Central memory CD4-positive, alpha-beta T cell (primary cell): ENCODE measurements around the gene FOXD2.
"Not testable (repeated sequence)": the region's sequence is repeated elsewhere in the genome, so short reads cannot be mapped to it uniquely, and the experiment has no call there.

Experiments
- DNase-seq: peaks from one replicate; pipeline ENCODE4 v3.0.0; 2022

The FOXD2 gene

GRCh38 chr1:47440599-47441081 lies 2.8 kb downstream of the FOXD2 start:
- no peak for DNase-seq

- DNase-seq = no peak
Observed at GRCh38 chr1:47441450-47442106, 3.7 kb downstream of the FOXD2 start.

- no peak for DNase-seq
Observed at GRCh38 chr1:47442202-47442601, 4.4 kb downstream of the FOXD2 start.

DNA sequence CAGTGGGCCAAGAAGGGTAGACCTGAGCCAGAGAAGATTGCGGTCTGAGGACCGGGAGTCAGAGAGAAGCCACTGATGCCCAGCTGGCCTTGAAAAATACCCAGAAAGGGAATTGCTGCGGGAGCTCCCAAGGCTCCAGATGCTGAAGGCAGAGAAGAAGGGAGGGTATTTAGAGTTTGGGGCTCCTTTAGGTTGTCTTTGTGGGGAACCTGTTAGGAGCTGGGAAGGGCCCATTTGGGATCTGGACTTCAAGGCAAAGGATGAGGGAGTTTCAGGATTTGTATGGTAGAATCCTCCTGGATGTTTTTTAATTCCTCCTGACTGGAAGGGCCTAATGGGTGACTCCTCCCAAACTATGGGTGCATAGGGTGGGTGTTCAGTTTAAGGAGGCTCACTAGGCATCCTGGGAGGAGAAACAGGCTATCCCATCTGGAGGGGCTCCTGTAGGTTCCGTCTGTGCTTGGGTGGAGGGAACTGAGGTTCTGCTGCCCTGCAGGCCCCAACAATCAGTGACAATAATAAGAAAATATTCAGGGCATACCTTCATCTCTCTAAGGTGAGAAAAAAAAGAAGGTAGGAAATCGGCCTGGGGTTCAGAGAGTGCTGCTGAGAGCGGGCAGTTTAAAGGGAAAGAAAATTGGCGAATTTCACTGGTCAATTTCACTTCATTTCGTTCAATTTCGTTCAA lies 5.1 kb downstream of the FOXD2 start:
- DNase-seq = no peak

GRCh38 chr1:47443530-47444296 lies 5.9 kb downstream of the FOXD2 start:
- no peak for DNase-seq

DNA sequence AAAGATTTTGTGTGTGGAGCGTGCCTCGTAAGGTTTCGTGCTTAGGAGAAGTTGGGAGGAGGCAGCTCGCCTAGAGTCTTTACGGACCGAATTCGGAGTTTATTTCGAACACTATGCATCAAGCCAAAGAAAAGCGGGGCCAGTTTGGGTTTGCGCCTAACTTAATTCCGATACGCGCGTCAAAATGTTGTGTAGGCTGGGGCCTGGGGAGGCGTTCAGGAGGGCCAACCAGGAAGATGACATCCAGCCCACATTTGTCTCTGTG lies 6.4 kb downstream of the FOXD2 start:
- no peak for DNase-seq

DNA sequence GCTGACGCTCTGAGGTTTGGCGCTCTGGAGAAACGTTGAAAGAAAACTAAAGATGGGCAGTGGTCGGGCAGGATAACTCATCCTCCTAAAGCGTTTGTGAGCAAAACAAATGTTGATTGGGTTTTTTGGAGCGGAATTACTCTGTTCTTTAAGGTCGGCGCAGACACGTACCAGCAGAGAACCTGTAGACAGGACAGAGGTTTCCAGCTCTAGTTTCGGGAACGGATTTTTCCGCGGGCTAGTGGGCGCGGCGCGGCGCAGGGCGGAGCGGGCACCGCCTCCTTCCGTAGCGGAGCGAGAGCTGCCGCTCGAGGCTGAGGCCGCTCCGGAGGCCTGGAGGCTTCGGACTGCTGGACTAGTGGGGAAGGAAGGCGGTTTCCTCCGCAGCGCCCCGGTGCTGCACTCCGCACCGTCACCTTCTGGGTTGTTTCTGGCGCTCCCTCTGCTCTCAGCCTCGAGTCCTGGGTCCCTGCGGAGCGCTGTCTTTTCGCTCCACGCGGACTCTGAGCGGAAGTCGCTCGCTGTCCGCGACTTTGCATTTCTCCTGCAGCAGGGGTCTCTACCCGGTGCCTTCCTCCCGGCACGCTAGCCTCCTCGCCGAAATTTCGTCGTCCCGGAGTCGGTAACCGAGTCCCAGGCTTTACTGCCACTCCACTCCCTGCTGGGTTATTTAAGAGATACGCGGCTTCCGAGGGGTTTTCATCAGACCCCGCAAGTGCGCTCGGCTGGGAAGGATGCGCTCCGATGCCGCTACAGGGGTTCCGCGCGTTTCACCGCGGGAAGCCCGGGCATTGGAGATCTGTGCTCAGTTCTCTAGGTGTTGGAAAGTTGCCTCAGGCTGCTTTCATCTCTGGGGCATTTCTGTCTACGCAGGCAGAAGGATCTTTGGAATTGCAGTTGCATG lies 7.0 kb downstream of the FOXD2 start:
- DNase-seq = no peak

DNA sequence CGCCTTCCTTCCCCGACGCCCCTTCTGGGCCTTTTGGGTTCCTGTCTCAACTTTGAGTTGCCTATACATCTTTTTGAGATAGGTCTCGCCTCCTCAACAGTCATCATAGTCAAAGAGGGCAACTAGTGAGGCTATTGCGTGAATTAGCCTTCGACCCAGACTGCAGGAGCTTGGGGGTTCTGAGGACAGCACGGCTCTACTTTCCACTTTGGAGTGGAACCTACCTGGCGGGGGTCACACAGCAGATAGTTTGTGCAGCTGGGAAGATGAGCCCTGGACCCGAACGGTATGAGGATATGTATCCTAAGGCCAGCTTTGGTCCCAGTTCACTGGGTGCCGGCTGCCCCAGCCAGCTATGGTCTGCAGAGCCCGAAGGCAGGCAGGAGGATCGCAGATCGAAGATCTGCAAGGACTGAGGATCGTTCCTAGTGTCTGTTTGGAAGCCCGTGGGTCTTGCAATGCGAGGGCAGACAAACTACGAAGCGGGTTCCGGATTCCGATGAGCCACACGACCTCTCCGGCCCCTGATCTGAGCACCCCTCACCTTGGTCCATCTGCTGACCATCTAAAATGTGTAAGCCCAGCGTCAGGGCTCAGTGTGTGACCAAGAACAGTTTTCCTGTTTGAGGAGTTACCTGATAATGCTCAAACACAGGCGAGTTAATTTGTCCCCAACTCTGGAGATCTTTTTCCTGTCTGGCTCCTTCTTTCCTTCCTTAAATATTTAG lies 8.1 kb downstream of the FOXD2 start:
- DNase-seq = no peak

- DNase-seq = no peak
Observed at GRCh38 chr1:47448462-47449222, 10.8 kb downstream of the FOXD2 start.

GRCh38 chr1:47449822-47450552 lies 12.1 kb downstream of the FOXD2 start:
- DNase-seq = no peak

- no peak for DNase-seq
Observed at GRCh38 chr1:47450606-47451005, 12.8 kb downstream of the FOXD2 start.

DNA sequence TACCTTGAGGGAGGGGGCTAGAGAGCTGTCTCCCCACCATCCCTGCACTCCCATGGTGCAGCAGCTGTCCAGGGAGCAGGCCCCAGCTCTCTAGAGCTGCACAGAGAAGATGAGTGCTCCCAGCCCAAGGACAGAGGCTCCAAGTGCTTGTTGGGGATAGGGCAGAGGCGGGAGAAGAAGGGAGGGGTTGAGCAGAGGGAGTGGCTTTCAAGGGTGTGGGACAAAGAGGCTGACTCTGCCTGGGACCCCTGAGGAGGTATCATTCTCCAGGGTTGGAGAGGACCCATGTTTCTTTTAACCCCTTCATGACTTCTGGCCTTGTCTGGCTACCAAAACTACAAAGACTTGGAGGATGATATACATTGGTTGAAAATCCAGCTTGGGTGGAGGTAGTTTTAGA lies 14.6 kb downstream of the FOXD2 start:
- no peak for DNase-seq

- DNase-seq = not testable (repeated sequence)
Observed at GRCh38 chr1:47453910-47454309, 16.1 kb downstream of the FOXD2 start.

GRCh38 chr1:47456250-47456649 lies 18.4 kb downstream of the FOXD2 start:
- DNase-seq = no peak

- DNase-seq = not testable (repeated sequence)
Observed at GRCh38 chr1:47457547-47457946, 19.7 kb downstream of the FOXD2 start.

DNA sequence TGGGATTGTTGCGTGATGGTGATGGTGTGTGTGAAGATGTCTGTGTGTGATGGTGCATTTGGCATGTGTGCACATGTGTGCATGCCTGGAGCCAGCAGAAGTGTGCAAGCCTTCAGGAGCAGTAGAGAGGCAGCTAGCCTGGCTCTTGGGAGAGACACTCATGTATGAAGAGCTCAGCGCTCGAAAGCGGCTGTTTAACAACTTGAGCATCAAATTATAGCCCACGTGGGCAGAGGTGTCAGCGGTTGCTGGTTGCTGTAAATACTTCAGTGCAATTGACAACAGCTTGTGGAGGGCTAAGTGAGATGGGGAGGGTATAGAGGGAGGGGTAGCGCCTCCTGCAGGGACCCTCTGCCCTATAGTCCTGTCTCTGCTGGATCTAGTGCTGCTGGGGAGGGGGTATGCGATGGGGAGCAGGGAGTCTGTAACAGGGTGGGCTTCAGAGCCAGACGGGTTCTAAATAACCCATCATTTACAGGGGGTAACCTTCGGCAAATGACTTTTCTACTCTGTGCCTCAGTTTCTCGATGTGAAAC lies 21.5 kb downstream of the FOXD2 start:
- DNase-seq = no peak

DNA sequence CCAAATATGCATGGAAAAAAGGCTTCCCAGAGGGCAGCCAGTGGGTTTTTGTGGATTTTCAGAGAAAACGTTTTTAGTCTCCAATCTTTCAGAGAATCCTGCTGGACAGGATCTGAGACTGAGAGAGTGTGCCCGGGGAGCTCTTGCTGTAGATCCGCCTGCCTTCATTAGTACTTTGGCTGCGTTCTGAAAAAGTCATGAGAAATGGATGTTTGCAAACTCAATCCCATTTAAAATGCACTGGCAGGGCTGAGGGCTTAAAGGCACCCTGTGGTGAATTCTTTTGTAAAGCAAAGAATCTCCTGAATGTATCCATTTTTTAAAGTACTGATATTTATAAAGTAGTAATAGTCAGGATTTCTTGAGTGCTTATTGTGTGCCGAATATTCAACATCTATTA lies 22.2 kb downstream of the FOXD2 start:
- no peak for DNase-seq

GRCh38 chr1:47460456-47460855 lies 22.6 kb downstream of the FOXD2 start:
- no peak for DNase-seq

DNA sequence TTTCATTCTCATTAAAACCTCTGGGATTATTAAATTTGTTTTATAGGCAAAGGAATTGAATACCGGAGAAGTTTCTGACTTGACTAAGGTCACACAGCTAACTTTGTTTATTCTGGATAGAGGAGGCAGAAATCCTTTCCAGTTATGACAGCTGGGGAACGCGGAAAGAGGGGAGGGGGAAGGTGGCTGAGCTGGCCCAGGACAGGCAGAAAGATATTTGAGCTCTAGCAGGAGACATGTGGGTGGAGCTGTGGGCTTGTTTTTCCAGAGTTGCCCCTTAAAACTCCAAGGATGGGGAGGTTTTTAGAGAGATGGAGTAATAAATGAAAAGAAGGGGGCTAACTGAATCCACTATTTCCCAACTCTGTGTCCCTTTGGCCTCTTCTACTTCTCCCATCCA lies 27.8 kb downstream of the FOXD2 start:
- DNase-seq = no peak

DNA sequence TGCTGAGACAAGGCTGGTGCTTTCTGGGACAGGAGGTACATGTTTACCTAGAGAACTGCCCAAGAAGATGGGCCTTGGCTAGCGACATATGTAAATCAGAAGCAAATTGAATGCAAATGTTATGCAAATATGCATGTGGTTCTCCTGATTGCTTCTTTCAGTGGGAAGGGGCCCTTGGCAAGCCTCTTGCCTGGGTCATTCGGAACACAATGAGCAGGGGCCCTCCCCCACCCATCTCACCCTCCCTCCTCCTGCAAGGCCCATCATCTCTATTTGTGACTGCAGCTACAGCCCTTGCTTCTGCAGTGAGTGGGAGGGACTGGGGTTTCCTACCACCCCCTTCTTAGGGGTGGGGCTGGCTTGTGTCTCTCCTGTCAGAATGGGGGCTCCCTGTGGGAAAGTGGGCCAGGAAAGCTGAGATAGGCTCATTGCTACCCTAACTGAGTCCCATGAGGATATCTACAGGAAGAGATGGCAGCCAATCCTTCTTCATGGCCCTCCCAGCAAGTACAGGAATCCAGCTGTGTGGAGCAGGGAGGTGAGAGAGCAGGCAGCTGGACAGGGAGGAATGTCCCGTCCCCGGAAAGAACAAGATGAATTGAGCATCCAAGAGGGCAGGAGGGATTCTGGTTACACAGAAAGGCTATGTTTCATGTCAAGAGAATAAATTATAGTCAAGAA lies 31.0 kb downstream of the FOXD2 start:
- DNase-seq = no peak
